Stimulated activated naive CD4-positive, alpha-beta T cell (primary cell): Measurements from ENCODE around the gene DPH2.
A peak's percentile ranks its signal among the peaks of the same experiment; 100 is the strongest.

Source experiments
- DNase-seq, 6 experiments: peaks; one replicate each; lab custom pipeline; 2025; lab: John Stamatoyannopoulos, UW

DPH2 gene

DNA sequence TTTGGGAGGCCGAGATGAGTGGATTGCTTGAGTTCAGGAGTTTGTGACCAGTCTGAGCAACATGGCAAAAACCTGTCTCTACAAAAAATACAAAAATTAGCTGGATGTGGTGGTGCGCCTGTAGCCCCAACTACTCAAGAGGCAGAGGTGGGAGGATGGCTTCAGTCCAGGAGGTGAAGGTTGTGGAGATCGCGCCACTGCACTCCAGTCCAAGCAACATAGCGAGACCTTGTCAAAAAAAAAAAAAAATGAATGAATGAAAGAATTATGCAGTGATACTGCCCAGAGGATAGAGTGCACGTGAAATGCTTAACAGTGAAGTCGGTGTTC lies 429 bp upstream of the DPH2 start:
- DNase-seq: no peak

DNA sequence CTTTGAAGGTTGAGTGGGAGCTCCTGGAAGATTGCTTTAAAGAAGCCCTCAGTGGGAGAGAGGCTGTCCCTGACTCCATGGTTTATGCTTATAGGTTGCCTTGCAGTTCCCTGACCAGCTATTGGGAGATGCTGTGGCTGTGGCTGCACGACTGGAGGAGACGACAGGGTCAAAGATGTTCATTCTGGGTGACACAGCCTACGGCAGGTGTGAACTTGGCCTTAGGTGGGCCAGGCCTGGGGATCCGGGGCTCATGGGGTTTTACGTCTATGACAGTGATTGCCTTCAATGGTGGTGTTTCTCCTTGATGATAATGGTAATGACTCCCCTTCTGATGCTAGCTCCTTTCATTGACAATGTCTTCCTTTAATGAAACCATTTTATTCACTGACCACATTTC lies 692 bp downstream of the DPH2 start:
- no peak for DNase-seq

DNA sequence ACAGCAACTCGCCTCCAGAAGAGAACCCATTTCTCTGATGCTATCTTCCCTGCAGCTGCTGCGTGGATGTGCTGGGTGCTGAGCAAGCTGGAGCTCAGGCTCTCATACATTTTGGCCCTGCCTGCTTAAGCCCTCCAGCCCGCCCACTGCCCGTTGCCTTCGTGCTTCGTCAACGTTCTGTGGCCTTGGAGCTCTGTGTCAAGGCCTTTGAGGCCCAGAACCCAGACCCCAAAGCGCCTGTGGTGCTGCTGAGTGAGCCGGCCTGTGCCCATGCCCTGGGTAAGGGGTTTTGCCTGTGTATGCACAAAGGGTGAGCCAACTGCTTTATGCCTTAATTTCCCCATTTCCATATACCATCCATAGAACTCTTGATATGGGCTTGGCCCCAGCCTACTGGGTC lies 1.1 kb downstream of the DPH2 start:
- no peak for DNase-seq

GRCh38 chr1:43971336-43971980 lies 1.6 kb downstream of the DPH2 start:
- DNase-seq: no peak

- DNase-seq: peak in 1 of 6 experiments; percentile 57
Measured at GRCh38 chr1:43973981-43974442, 4.2 kb downstream of the DPH2 start.

- DNase-seq: peak; percentile 82 to 94 (median 87)
Measured at GRCh38 chr1:43974443-43975248, 4.8 kb downstream of the DPH2 start, which contains the start of gene ATP6V0B. Gene ATP6V0B (plus strand): TSS chr1:43974960. CDS start chr1:43975041, 81 bp downstream.

GRCh38 chr1:43975249-43975961 lies 5.6 kb downstream of the DPH2 start:
- peak; percentile 20 to 70 (median 50) for DNase-seq

DNA sequence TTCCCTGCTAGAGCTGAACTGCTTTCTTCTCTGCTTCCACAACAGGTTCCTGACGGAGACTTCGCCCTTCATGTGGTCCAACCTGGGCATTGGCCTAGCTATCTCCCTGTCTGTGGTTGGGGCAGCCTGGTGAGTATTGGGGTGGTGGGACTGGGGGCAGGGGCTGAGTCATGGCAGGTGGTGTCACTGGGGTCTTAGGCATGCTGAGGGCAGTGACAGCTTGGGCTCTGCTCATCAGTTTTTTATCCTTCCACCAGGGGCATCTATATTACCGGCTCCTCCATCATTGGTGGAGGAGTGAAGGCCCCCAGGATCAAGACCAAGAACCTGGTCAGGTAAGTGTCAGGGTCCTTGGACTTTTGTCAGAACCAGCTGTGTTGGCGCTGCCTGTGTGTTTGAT lies 6.2 kb downstream of the DPH2 start:
- no peak for DNase-seq

DNA sequence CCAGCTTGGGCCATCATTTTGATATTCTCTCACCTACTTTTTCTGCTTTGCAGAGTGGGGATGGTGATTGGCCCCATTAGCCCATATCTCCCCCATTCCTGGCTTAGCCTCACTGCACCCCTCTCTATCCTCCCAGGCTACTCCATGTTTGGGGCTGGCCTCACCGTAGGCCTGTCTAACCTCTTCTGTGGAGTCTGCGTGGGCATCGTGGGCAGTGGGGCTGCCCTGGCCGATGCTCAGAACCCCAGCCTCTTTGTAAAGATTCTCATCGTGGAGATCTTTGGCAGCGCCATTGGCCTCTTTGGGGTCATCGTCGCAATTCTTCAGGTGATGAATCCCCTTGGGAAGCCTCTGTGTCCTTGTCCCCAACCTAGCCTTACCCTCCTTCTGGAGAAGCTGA lies 7.1 kb downstream of the DPH2 start:
- DNase-seq: no peak

GRCh38 chr1:43977376-43978263 lies 7.8 kb downstream of the DPH2 start:
- DNase-seq: no peak

- DNase-seq: no peak
Measured at GRCh38 chr1:43978264-43978550, 8.4 kb downstream of the DPH2 start.

DNA sequence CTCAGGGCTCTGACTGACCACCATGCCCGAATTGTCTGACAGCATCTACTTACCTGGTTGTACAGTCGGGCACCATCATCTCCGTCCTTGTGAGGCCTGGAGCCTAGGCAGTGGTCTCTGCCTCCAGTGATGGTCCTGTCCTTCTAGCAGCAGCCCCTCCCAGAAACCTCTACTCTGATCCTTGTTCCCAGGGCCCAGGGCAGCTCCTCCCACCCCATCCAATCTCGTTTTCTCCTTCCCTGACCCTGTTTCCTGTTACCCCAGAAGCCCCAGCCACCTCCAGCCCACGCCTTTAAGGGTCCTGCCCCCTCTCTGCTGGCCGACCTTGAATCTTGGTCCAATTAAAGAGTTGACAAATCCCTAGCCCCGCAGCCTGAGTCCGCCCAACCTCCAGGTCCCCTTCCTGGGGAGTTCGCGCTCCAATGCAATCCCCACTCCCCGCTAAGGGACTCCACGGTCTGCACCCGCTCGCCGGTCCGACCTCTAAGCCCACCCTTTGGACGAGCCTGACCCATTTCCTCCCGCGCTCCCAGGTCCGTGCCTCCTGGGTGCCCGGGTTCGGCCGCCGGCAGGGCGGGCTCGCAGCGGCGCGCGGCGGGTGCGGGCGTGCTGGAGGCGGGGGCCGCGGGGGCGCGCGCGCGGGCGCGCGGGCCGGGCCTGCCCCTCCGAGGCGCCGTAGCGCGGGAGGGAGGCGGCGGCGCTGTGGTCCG lies 8.9 kb downstream of the DPH2 start, which contains the start of gene B4GALT2:
Gene B4GALT2, plus strand, starts transcription at position 660 of the 710 bp plus-strand sequence. CDS start 1,951 bp downstream, outside the sequence.
- DNase-seq: no peak

DNA sequence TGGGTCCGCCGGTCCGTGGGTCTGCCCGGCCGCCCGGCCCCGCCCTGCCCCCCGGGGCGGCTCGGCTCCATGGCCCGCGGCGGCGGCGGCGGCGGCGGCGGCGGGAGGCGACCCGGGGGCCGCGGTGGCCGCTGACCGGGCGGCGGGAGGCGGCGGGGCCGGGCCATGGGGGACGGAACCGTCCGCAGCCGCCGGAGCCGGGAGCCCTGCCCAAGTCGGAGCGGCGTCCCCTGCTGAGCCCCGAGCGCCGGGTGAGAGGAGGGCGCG lies 9.4 kb downstream of the DPH2 start:
- no peak for DNase-seq

GRCh38 chr1:43979528-43980254 lies 9.9 kb downstream of the DPH2 start:
- no peak for DNase-seq

GRCh38 chr1:43980255-43981134 lies 10.7 kb downstream of the DPH2 start:
- no peak for DNase-seq

DNA sequence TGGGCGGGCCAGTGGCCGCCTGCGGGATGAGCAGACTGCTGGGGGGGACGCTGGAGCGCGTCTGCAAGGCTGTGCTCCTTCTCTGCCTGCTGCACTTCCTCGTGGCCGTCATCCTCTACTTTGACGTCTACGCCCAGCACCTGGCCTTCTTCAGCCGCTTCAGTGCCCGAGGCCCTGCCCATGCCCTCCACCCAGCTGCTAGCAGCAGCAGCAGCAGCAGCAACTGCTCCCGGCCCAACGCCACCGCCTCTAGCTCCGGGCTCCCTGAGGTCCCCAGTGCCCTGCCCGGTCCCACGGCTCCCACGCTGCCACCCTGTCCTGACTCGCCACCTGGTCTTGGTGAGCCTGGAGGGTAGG lies 11.3 kb downstream of the DPH2 start:
- DNase-seq: no peak

- DNase-seq: no peak
Measured at GRCh38 chr1:43981636-43982035, 11.8 kb downstream of the DPH2 start.

- no peak for DNase-seq
Measured at GRCh38 chr1:43982241-43982640, 12.4 kb downstream of the DPH2 start.

DNA sequence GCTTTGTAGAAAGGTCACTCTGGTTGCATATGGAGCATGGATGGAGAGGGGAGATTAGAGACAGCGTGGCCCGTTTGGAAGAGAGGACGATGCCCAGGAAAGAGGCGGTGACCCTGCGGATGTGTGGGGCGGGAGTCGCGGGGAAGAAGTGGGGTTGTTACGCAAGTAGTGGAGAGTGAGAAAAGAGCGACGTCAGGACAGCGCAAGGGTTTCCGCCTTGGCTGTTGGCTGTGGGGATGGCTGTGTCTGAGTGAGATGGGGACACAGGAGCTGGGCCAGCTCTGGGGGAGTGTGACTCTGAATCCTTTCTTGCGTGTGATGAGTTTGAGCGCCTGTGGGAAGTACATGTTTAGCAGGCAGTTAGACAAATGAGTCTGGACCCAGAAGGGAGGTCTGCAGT lies 13.0 kb downstream of the DPH2 start:
- no peak for DNase-seq
